H9 (cell line): Measurements from ENCODE around the gene CYBC1. TPM values are rescaled to one million over a fixed set of nuclear protein-coding genes. Genes with fewer than 3 reads are reported as not detected.
A peak's percentile ranks its signal among the peaks of the same experiment; 100 is the strongest.

Experiments used
- DNase-seq: peaks from one replicate; pipeline ENCODE4 v3.0.0-alpha.2; 2017
- H2AFZ ChIP-seq: one replicate; pipeline ENCODE4 v1.6.1; 2013; ENCODE audit warnings: mild to moderate bottlenecking, low read length, control low read depth, moderate library complexity
- H2AK5ac ChIP-seq: 2 replicates; pipeline ENCODE4 v1.6.1; 2013; ENCODE audit warnings: low read length, control low read depth, mixed read lengths; ENCODE audit not compliant: insufficient read length
- H2BK120ac ChIP-seq: one replicate; pipeline ENCODE4 v1.6.1; 2013; ENCODE audit warnings: low read depth, mild to moderate bottlenecking, low read length, control low read depth, inconsistent platforms; ENCODE audit not compliant: poor library complexity, severe bottlenecking
- H2BK12ac ChIP-seq: 2 replicates; pipeline ENCODE4 v1.6.1; 2013; ENCODE audit warnings: low read length, control low read depth, mixed read lengths, low read depth; ENCODE audit not compliant: insufficient read length
- H2BK15ac ChIP-seq: 2 replicates; pipeline ENCODE4 v1.6.1; 2013; ENCODE audit warnings: low read depth, low read length, control low read depth
- H2BK20ac ChIP-seq: one replicate; pipeline ENCODE4 v1.6.1; 2013; ENCODE audit warnings: low read depth, mild to moderate bottlenecking, low read length, control low read depth, inconsistent platforms; ENCODE audit not compliant: poor library complexity, severe bottlenecking
- H2BK5ac ChIP-seq: 2 replicates; pipeline ENCODE4 v1.6.1; 2013; ENCODE audit warnings: low read length, control low read depth, mixed read lengths; ENCODE audit not compliant: insufficient read length
- H3K14ac ChIP-seq: 2 replicates; pipeline ENCODE4 v1.6.1; 2013; ENCODE audit warnings: low read length, control low read depth; ENCODE audit not compliant: insufficient read depth
- H3K18ac ChIP-seq: 2 replicates; pipeline ENCODE4 v1.6.1; 2013; ENCODE audit warnings: low read depth, mild to moderate bottlenecking, mixed read lengths, low read length, control low read depth; ENCODE audit not compliant: insufficient read length
- H3K23ac ChIP-seq: 2 replicates; pipeline ENCODE4 v1.6.1; 2013; ENCODE audit warnings: low read length, control low read depth, mixed read lengths, low read depth; ENCODE audit not compliant: insufficient read length
- H3K23me2 ChIP-seq: 2 replicates; pipeline ENCODE4 v1.6.1; 2013; ENCODE audit warnings: low read depth, mild to moderate bottlenecking, mixed read lengths, low read length, control low read depth; ENCODE audit not compliant: insufficient read length, poor library complexity, severe bottlenecking
- H3K27ac ChIP-seq: 2 replicates; pipeline ENCODE4 v1.5.1; 2013; ENCODE audit warnings: low read length, control low read depth, mixed read lengths, low read depth; ENCODE audit not compliant: insufficient read length
- H3K27me3 ChIP-seq: 2 replicates; pipeline ENCODE4 v1.6.1; 2013; ENCODE audit warnings: low read length, control low read depth, inconsistent platforms; ENCODE audit not compliant: insufficient read depth
- H3K4ac ChIP-seq: 2 replicates; pipeline ENCODE4 v1.6.1; 2013; ENCODE audit warnings: low read depth, mild to moderate bottlenecking, control low read depth, inconsistent platforms, low read length, moderate library complexity
- H3K4me1 ChIP-seq: 2 replicates; pipeline ENCODE4 v1.6.1; 2013; ENCODE audit warnings: low read length, control low read depth, inconsistent platforms; ENCODE audit not compliant: insufficient read depth
- H3K4me2 ChIP-seq: 2 replicates; pipeline ENCODE4 v1.6.1; 2013; ENCODE audit warnings: low read length, control low read depth, mixed read lengths; ENCODE audit not compliant: insufficient read length, insufficient read depth
- H3K56ac ChIP-seq: 2 replicates; pipeline ENCODE4 v1.6.1; 2013; ENCODE audit warnings: low read depth, mild to moderate bottlenecking, mixed read lengths, low read length, control low read depth; ENCODE audit not compliant: insufficient read length
- H3K79me1 ChIP-seq: 2 replicates; pipeline ENCODE4 v1.6.1; 2013; ENCODE audit warnings: low read depth, mild to moderate bottlenecking, moderate library complexity, low read length, control low read depth, inconsistent platforms; ENCODE audit not compliant: insufficient read depth, poor library complexity, severe bottlenecking
- H3K79me2 ChIP-seq: 2 replicates; pipeline ENCODE4 v1.6.1; 2013; ENCODE audit warnings: low read length, control low read depth, inconsistent platforms; ENCODE audit not compliant: insufficient read depth
- H3K9ac ChIP-seq: 2 replicates; pipeline ENCODE4 v1.6.1; 2013; ENCODE audit warnings: low read length, control low read depth, mixed read lengths; ENCODE audit not compliant: insufficient read length; ENCODE audit errors: extremely low read depth
- H3K9me3 ChIP-seq: one replicate; pipeline ENCODE4 v1.6.1; 2013; ENCODE audit warnings: low read depth, low read length, inconsistent platforms; ENCODE audit not compliant: control insufficient read depth
- H3T11ph ChIP-seq: one replicate; pipeline ENCODE4 v1.6.1; 2013; ENCODE audit warnings: mild to moderate bottlenecking, low read length, control low read depth, inconsistent platforms
- H4K20me1 ChIP-seq: one replicate; pipeline ENCODE4 v1.6.1; 2013; ENCODE audit not compliant: control insufficient read depth, insufficient read length, insufficient read depth
- H4K5ac ChIP-seq: 2 replicates; pipeline ENCODE4 v1.6.1; 2013; ENCODE audit warnings: low read depth, mild to moderate bottlenecking, mixed read lengths, low read length, control low read depth; ENCODE audit not compliant: insufficient read length
- H4K8ac ChIP-seq: replicated peaks from 2 replicates; pipeline ENCODE4 v1.6.1; 2013; ENCODE audit warnings: low read length, control low read depth, mixed read lengths, low read depth; ENCODE audit not compliant: insufficient read length
- H4K91ac ChIP-seq: 2 replicates; pipeline ENCODE4 v1.6.1; 2013; ENCODE audit warnings: low read depth, mild to moderate bottlenecking, moderate library complexity, mixed read lengths, low read length, control low read depth; ENCODE audit not compliant: insufficient read length
- H3K27ac Mint-ChIP-seq, 3 experiments: 2 replicates in 2 of 3; 3 replicates in 1 of 3; pipeline ENCODE4 v1.8.0; 2020 to 2021; ENCODE audit warnings: mixed read lengths in 3 of 3, mild to moderate bottlenecking in 1 of 3, moderate library complexity in 1 of 3
- H3K27me3 Mint-ChIP-seq: 2 replicates; pipeline ENCODE4 v1.8.0; 2021; ENCODE audit warnings: low read depth, mild to moderate bottlenecking, moderate library complexity, mixed read lengths
- H3K36me3 Mint-ChIP-seq, 3 experiments: 2 replicates in 2 of 3; 3 replicates in 1 of 3; pipeline ENCODE4 v1.8.0; 2020 to 2021; ENCODE audit warnings: low read depth in 3 of 3, mixed read lengths in 3 of 3; ENCODE audit not compliant: insufficient read depth in 1 of 3
- H3K4me1 Mint-ChIP-seq, 2 experiments: 2 replicates each; pipeline ENCODE4 v1.8.0; 2020; ENCODE audit warnings: mixed read lengths in 2 of 2
- H3K4me3 Mint-ChIP-seq, 2 experiments: 2 replicates in 1 of 2; 3 replicates in 1 of 2; pipeline ENCODE4 v1.8.0; 2020 to 2021; ENCODE audit warnings: mild to moderate bottlenecking in 2 of 2, mixed read lengths in 2 of 2, moderate library complexity in 1 of 2
- H3K9me3 Mint-ChIP-seq, 2 experiments: 2 replicates in 1 of 2; 3 replicates in 1 of 2; pipeline ENCODE4 v1.8.0; 2020; ENCODE audit warnings: mild to moderate bottlenecking in 2 of 2, mixed read lengths in 2 of 2, moderate library complexity in 1 of 2
- CTCF ChIP-seq: fragments of 200-600 bp; sonication (generic); conservative IDR thresholded peaks from 3 replicates; pipeline ENCODE4 v1.8.0; 2021; ENCODE audit warnings: antibody characterized with exemption, mild to moderate bottlenecking
- WGBS: extraction: QIAGEN DNeasy Blood & Tissue Kit; methylation state at CpG from one replicate; pipeline ENCODE4 v1.1.7; 2013; ENCODE audit warnings: missing lambda C conversion rate, low lambda C conversion rate, mixed read lengths; ENCODE audit not compliant: insufficient read length; ENCODE audit errors: extremely low coverage; 5-methylcytosine and 5-hydroxymethylcytosine counted together
- total RNA-seq: library from RNA; stranded (reverse); gene quantifications from 2 replicates; pipeline ENCODE4 v1.2.1, GENCODE V29; 2021

The CYBC1 gene
- total RNA-seq, 1 experiment from 2014 or later = 81.7 TPM

- H3K9me3 Mint-ChIP-seq = no peaks in the 10 kb centered on the region
- no peak overlapping the region for H3K27ac ChIP-seq
- H3K23ac ChIP-seq = no peak overlapping the region
- no peak overlapping the region for H2BK120ac ChIP-seq
- no peak overlapping the region for H3K4me2 ChIP-seq
- H2AK5ac ChIP-seq = no peak overlapping the region
- H4K5ac ChIP-seq = no peak overlapping the region
- no peak overlapping the region for H3K9ac ChIP-seq
- H3K56ac ChIP-seq = no peak overlapping the region
- no peak for DNase-seq
- no peak overlapping the region for H4K8ac ChIP-seq
- H3K4ac ChIP-seq = no peak overlapping the region
- no peaks in the 10 kb centered on the region for H3K9me3 ChIP-seq
- no peaks in the 10 kb centered on the region for H4K20me1 ChIP-seq
- no peak overlapping the region for H3T11ph ChIP-seq
- H2AFZ ChIP-seq = no peak overlapping the region
- H4K91ac ChIP-seq = no peak overlapping the region
- no peak overlapping the region for H2BK5ac ChIP-seq
- no peak overlapping the region for H2BK12ac ChIP-seq
- no peak for TF ChIP-seq CTCF
- H3K27me3 ChIP-seq = no peaks in the 10 kb centered on the region
- H3K36me3 Mint-ChIP-seq = peaks cover 20 to 71% (median 58%) of the 10 kb centered on the region in 3 experiments; a peak in 6 of 7 replicates
- H3K18ac ChIP-seq = no peak overlapping the region
- H3K4me1 ChIP-seq = no peaks in the 10 kb centered on the region
- H3K27me3 Mint-ChIP-seq = no peaks in the 10 kb centered on the region
- WGBS = no CpG with 5 or more reads among the region's 8 CpGs
- peak overlapping the region in 2 of 3 experiments; percentile 41; a peak in 3 of 7 replicates for H3K27ac Mint-ChIP-seq
- no peak overlapping the region for H2BK20ac ChIP-seq
- H3K14ac ChIP-seq = no peak overlapping the region
- H3K79me2 ChIP-seq = no peaks in the 10 kb centered on the region
- H3K23me2 ChIP-seq = no peaks in the 10 kb centered on the region
- H3K4me3 Mint-ChIP-seq = no peak overlapping the region
- H3K4me1 Mint-ChIP-seq = no peaks in the 10 kb centered on the region
- no peaks in the 10 kb centered on the region for H3K79me1 ChIP-seq
- no peak overlapping the region for H2BK15ac ChIP-seq
Measured at GRCh38 chr17:82477934-82478333, 27.4 kb upstream of the CYBC1 start.
